GM21529 (cell line): ENCODE measurements around the gene HIP1R.
A peak's percentile ranks its signal among the peaks of the same experiment; 100 is the strongest.

Experiments
- ATAC-seq: cut with Tn5 transposase; IDR thresholded peaks from one replicate; pipeline ENCODE4 v1.9.1; 2021; ENCODE audit not compliant: unreplicated experiment

Gene HIP1R

DNA sequence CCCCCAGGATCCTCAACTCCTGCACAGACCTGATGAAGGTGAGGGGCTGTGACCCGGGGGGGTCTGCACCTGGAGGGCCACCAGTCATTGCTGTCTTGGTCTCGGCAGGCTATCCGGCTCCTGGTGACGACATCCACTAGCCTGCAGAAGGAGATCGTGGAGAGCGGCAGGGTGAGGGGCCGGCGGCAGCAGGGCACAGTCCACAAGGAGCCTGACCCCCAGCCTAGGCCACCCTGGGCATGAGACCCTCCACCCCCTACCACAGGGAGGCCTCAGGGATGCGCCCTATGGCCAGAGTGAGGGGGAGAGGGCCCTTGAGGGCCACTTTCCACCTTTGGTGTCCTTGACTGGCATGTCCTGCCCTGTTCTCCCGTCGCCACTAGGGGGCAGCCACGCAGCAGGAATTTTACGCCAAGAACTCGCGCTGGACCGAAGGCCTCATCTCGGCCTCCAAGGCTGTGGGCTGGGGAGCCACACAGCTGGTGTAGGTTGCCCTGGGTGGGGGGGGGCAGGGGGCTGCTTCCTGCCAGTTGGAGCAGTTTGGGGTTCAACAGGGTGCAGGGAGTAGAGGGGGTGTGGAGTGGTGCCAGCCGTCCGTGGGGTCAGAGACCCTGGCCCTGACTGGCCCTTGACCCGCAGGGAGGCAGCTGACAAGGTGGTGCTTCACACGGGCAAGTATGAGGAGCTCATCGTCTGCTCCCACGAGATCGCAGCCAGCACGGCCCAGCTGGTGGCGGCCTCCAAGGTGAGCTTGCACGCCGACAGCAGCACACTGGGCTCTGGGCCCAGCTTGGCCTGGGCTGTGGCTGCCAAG lies 25.0 kb downstream of the HIP1R start:
- ATAC-seq = no peak

DNA sequence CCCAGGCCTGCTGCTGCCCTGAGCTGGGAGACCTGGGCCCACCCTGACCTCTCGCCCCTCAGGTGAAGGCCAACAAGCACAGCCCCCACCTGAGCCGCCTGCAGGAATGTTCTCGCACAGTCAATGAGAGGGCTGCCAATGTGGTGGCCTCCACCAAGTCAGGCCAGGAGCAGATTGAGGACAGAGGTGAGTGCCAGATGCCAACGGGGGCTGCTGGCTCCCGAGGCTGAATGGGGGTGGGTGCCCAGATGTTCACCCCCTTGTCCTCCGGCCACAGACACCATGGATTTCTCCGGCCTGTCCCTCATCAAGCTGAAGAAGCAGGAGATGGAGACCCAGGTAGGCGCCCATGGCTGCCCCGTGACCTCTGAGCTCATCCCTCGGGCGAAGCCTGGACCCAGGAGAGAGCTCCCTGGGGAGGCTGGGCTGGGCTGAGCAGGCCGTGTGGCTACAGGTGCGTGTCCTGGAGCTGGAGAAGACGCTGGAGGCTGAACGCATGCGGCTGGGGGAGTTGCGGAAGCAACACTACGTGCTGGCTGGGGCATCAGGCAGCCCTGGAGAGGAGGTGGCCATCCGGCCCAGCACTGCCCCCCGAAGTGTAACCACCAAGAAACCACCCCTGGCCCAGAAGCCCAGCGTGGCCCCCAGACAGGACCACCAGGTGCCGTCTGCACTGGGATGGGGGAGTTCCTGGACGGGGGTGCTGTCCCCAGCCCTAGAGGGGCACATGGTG lies 25.8 kb downstream of the HIP1R start:
- ATAC-seq = no peak

DNA sequence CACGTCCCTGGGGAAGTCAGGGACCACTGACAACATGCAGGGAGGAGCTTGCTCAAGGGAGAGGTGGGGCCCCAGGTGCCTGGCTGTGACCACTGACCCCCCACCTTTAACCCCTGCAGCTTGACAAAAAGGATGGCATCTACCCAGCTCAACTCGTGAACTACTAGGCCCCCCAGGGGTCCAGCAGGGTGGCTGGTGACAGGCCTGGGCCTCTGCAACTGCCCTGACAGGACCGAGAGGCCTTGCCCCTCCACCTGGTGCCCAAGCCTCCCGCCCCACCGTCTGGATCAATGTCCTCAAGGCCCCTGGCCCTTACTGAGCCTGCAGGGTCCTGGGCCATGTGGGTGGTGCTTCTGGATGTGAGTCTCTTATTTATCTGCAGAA lies 26.3 kb downstream of the HIP1R start:
- ATAC-seq = no peak

DNA sequence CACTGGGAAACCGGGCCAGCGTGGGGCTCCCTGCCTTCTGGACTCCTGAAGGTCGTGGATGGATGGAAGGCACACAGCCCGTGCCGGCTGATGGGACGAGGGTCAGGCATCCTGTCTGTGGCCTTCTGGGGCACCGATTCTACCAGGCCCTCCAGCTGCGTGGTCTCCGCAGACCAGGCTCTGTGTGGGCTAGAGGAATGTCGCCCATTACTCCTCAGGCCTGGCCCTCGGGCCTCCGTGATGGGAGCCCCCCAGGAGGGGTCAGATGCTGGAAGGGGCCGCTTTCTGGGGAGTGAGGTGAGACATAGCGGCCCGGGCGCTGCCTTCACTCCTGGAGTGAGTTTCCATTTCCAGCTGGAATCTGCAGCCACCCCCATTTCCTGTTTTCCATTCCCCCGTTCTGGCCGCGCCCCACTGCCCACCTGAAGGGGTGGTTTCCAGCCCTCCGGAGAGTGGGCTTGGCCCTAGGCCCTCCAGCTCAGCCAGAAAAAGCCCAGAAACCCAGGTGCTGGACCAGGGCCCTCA lies 26.9 kb downstream of the HIP1R start:
- no peak for ATAC-seq

DNA sequence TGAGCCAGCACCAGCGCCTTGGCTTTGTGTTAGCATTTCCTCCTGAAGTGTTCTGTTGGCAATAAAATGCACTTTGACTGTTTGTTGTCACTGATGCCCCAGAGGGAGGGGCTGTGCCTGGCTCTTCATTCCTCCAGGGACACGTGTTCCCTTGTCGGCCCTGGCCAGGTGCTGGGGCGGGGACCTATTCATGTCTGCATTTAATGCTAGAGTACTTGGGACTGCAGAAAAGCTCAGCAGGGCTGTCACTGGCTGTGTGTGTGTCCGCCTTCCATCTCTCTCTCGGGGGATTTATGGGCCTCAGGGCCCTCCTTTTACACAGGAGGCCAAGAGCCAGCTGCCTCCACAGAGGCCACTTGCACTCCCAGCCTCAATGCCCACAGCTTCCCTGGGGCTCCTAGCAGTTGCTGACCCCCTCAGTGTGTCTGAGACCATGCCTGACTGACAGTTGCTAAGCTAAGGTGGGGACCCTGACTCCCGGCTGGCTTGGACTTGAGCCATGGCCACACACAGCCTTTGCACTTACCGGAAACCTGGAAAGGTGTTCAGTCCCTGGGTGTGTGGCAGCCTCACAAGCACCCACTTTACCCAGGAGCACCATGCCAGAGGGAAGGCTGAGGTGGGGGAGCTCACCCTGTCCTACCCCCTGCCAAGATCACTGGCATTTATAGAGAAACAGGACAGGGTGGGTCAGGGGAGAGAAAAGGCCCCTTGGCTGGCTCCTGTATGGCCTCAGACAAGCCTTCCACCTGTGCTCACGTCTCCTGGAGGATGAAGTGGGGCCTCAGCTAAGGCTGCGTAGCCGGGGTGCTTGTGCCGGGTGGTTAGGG lies 27.8 kb downstream of the HIP1R start:
- no peak for ATAC-seq

DNA sequence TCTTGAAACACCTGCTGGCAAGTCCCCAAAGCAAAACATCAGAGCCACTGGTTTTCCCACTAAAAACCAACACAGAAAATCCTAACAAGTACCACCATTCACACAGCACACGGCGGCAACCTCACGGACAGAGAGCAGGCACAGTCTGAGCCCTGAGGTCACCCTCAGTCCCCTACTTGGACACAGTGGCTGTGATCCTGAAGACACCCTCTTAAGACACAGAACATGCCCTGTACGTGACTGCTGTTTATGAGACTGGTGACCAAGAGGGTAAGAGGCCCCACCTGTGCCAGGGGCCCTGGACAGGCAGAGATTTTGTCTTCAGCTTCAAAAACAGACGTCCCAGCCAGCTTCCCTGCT lies 29.6 kb downstream of the HIP1R start:
- ATAC-seq = no peak

DNA sequence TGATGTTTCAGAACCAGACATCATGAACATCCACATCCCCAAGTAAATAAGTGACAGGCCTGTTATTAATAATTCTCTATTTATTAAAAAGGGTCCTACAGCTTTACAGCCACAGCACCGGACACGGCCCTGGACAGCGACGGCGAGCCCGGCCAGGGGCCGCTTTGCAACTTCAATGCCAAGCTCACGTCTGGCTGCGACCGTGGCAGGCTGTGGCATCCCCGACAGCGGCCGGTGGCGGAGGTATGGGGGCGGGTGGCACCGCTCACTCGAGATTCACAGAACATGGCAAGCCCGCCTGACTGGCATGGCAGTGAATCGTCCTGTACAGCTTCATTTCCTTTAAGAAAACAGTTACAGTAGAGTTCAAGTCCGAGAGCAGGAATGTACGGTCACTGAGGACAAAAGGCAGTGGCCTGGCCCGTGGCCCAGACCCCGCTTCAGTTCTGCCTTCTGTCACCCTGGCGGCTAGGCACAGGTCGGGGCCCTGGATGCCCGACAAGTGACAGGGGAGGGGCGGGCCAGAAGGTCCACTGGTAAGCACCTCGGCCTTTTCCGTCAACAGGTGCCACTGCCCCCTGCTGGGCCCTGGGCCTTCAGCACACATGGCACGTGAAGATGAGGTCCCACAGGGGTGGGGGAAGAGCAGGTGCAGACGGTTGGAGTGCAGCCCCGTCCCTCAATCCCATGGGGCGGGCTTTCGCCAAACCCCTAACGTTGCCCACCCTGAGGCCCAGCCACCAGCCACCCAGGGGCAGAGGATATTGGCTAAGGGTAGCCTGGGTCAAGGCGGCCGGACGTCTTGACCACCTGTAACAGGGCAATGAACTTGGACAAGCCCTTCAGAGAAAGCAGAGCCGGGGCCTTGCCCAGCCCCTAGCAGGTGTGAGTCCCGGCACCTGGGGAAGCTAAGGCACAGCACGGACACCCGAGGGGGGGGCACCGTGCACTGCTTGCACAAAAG lies 30.3 kb downstream of the HIP1R start:
- ATAC-seq = no peak

DNA sequence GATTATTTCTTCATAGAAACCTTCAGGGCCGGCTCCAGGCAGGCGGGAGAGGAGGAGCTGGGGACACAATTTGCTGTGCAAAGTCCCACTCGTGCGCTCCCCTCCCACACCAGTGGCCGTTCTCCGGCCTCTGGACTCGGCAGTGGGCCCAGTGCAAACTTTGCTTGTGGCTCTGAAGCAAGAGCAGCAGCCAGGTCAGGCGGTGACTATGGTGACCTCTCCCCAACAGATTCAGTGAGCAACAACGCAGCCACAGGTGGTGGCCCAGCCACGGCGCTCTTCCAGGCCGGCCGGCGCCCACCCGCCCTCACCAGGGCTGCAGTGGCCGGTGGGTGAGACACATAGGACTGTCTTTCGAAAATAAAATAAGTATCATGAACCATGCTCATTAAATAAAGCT lies 31.1 kb downstream of the HIP1R start:
- no peak for ATAC-seq

DNA sequence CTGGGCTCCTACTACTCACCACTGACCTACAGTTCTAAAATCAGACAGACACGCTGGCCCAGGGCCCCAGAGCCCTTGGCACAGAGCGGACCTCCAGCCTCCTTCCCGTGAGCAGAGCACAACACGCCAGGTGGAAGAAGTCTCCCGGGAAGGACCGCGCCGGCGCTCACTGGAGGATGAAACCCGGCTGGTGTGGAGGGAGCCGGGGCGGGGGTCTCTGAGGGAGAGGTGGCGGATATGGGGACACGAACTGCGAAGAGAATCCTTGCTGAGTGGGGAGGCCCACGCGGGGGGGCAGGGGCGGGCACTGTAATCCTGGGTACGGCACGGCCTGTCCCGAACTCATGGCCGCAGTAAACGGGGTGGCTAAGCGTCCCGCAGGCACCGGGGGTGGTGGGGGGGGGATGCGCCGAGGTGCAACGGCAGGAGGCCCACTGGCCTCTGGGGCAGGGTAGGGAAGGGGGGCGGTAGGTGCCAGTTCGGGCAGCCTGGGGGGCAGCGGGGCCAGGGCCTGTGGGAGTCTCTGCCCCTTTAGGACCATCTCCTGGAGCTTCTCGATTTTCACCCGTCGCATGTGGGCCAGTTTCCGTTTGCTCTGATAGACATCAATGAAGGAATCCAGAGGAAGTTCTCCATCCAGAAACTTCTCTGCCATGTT lies 31.8 kb downstream of the HIP1R start:
- ATAC-seq = no peak

DNA sequence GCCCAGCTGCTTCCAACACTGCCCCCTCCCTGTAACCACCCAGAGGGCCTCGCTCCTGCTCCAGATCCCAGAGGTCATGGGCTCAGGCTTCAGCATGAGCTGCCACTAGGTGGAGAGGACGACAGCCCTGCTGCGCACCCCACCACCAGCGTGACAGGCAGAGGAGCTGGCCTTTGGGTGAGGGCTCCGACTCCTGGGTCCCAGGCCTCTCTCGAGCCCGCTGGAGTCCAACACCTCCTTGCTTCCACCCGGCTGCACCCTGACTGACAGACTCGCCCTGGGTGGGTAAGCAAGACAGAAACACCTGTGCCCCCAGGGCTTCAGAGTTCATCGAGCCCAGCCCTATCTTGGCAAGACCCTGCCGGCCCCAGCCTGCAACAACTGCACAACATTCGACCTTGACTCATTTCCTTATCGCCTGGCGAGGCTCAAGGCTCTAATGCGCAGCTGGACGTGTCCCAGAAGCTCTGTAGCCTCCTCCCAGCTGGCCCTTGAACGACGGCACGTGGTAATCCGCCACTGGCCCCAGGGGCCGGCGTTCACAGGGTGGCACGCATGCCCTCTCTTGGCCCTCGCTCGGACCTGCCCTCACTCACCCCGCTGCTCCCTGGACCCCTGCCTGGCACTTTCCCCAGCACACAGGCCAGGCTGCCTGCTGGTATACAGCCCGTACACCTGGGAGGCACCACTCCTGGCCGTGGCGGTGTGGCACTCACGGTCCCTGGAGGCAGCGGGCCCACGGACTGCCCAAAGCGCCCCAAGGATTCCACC lies 32.6 kb downstream of the HIP1R start:
- no peak for ATAC-seq

DNA sequence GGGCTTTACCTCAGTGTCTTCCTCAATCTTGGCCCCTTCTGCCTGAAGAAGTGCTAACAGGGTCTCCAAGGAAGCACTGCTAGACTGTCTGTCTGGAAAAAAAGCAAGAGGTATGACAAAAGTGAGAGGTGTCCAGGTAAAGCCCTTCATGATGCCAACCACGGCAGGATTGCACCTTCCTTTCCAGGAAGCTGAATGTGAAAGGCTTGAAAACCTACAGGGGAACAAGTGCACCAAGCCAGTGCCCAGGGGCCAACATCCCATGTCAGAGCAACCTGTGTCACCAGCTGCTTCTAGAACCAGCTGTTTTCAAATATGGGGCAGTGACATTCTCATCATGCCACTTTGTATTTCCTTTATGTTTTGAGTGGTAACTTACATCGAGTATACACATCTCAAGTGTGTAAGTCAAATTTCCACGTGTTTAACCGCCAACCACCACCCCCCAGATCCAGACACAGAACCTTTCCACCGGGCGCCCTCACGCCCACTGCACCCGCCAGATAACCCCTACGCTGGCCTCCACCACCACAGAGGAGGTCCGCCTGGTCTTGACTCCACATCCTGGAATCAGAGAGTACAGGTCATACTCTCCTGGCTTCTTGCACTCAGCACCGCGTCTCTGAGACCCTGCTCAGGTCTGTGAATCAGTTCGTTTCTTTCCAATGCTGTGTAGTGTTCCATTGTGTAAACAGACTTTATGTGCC lies 33.4 kb downstream of the HIP1R start:
- no peak for ATAC-seq

DNA sequence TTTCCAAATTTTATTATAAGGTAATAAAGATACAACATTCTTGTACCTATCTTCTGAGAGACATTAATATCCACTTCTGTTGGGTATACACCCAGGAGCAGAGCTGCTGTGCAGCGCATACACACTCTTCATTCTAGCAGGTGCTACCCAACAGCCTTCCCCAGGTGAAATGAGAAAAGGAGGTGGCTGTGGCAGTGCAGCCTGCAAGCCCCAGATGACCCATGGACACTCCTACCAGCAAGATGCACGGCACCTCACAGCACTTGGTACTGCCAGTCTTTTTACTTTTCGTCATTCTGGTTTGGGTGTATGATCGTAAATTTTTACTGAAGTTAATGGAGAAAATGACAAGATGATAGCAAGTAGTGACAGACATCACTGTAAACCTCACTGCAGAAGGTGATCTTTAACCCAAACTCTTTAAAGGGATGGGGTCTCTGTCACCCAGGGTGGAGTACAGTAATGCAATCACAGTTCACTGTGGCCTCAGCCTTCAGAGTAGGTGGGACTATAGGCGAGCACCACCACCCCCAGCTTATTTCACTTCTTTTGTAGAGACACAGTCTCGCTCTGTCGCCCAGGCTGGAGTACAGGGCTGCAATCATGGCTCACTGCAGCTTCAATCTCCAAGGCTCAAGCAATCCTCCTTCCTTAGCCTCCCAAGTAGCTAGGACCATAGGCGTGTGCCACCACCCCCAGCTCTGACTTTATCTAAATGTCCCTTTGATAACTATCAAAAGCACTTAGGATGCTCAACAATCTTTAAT lies 34.1 kb downstream of the HIP1R start:
- no peak for ATAC-seq

DNA sequence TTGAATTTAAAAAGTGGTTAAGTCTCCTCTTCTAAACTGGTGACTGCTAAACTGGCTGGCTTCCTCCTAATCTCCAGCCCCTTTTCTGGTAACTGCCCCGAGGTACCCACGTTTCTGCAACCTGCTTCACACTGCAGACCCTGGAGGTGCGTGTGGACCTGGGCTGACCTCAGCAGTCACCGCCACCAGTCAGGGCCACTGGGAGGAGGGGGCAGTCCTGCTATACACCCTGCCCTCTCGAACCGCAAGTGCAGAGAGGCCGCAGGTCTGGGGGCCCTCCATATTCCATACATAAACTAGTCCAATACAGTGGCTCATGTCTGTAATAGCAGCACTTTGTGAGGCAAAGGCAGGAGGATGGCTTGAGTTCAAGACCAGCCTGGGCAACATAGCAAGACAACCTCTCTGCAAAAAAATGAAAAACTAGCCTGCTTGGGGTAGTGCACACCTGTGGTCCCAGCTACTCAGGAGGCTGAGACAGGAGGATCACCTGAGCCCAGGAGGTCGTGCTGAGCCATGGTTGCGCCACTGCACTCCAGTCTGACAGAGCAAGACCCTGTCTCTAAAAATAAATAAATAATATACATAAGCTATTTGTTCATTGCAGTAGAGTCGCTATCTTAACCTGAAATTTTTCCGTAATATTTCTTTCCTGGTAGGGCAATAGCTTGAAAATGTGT lies 35.0 kb downstream of the HIP1R start:
- ATAC-seq = no peak

DNA sequence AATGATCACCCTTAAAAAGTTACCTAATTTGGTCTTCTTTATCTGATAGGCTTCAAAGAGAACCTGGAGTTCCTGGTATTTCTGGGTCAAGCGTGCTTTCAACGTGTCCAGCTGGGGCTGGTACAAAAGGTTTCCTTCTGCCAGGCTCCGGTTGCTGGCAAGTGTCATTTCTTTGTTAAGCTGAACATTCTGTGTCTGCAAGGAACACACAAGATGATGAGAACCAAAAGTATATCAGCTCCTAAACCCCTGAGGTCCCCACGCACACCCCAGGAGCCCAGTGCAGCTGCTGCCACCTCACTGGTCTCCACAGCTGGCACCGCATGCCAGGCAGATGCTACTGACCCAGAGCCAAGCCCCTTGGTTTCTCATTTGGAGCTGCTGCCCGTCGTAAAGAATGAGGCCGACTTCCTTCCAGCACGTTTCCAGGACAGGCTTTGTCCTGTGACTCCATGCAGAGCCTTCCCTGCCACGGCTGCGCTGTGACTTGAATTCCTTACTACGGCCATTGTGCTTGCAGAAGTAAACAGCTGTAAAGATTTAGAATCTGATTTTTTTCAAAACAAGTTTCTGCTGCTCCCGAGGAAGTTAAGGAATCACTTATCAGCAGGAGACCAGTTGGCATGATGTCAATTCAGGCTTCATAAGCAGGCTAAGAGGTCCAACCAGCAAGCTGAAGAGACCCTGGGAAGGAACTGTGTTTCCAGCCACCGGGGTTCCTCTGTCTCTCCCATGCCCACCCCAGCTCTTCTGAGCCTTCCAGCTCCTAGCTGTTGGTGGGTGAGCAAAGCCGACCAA lies 35.8 kb downstream of the HIP1R start:
- no peak for ATAC-seq

DNA sequence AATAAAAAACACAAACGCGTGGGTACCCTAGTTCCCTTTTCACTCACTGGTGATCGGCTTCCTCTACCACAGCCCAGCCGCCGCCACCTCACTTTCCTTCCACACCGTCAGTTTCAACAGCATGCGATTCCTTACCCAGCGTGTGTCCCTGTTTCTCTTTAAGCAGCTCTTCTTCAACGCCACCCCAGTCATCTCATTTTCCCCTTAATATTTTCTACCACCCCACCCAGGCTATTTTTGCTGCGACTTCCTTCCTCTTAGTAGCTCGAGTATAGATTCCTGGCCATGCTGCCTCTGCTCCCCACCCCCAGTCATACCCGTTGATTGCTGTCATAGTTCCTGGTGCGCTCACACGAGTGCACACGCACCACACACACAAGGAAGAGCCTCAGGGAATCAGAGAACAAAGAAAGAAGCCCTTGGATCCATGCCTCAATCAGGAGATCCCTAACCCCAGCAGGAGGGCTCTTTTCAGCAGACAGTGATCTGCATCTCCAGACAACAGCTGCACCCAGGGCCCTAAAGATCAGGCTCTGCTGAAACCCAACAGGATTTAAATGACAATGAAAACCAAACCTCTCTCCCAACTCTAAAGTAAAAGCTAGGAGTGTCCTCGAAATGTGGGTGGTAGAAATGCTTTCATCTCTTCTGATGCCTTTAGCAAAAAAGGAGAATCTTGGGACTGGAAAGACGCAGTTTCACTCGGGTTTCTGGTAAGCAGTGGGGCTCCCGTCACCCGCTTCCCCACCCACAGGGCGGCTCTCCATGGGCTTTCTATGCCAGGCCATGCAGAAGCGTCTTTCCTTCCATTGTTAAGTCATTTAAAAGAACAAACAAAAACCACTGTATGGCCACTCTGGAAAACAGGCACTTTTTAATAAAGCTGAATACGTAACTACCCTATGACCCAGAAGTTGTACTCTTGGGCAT lies 36.9 kb downstream of the HIP1R start:
- ATAC-seq = peak; percentile 51
